ENCODE data around the gene TXNDC11. TPM values are rescaled to one million over a fixed set of nuclear protein-coding genes. Genes with fewer than 3 reads are reported as not detected.

Gene TXNDC11
- total and polyA plus RNA-seq, 2 donors (not counting 3 experiments of a cell fraction or from before 2014, with no cell fraction given) = 42.5 to 66.0 TPM

- H3K4me3 ChIP-seq (replicated peaks in 1 of 3; ENCODE audit: insufficient read depth in 1 of 3, low read depth in 1 of 3, low read length in 3 of 3) = no peak overlapping the region
- H3K27ac ChIP-seq (ENCODE audit: insufficient read depth, low read depth, low read length) = no peak overlapping the region
- ChIA-PET CTCF (interaction anchor here (1.0 to 1.3 kb wide), 2 partner anchors 137 to 264 kb away, joined by 4 to 6 read pairs; partner anchors contain the start of gene ZC3H7A), POLR2A (interaction anchor here (0.8 kb wide), 1 partner anchor 14 kb away, joined by 6 read pairs; no protein-coding TSS in a partner anchor)
- DNase-seq (ENCODE audit: low read depth, low spot score) = no peak
- no peaks in the 10 kb centered on the region for H3K27me3 ChIP-seq (ENCODE audit: control insufficient read depth in 2 of 2, insufficient read depth in 2 of 2, low read length in 2 of 2)
- H2AFZ ChIP-seq (ENCODE audit: low read depth, low read length) = no peak overlapping the region
- H3K4me2 ChIP-seq (ENCODE audit: insufficient read depth, low read length) = no peak overlapping the region
- H3K9me3 ChIP-seq (replicated peaks; ENCODE audit: control insufficient read depth, insufficient read depth, low read length) = no peaks in the 10 kb centered on the region
- intact Hi-C loops (cut with micrococcal nuclease) = no loop called here
- dilution Hi-C loops (cut with MboI; ENCODE audit: extremely low pct_ligation_motif_present, low sequenced_read_pairs) = no loop called here
- H3K79me2 ChIP-seq (ENCODE audit: control insufficient read depth, insufficient read depth, low read length) = no peaks in the 10 kb centered on the region
- BruUV-seq (replicated peaks) = no TSS peak
- no peaks in the 10 kb centered on the region for H3K36me3 ChIP-seq (ENCODE audit: control insufficient read depth in 2 of 2, extremely low read depth in 1 of 2, insufficient read depth in 2 of 2, low read length in 2 of 2)
- no peak for FAIRE-seq
- H3K9me1 ChIP-seq (replicated peaks; ENCODE audit: control insufficient read depth, extremely low read depth, insufficient read depth, low read length) = no peaks in the 10 kb centered on the region
- H4K20me1 ChIP-seq (replicated peaks; ENCODE audit: control insufficient read depth, extremely low read depth, insufficient read depth, low read length) = no peaks in the 10 kb centered on the region
- TF ChIP-seq POLR2AphosphoS5 (IDR thresholded peaks at IDR 0.05; ENCODE audit: insufficient read depth, low read depth, low read length) (no peak), POLR2A (IDR thresholded peaks at IDR 0.05; ENCODE audit: low read depth, low read length) (no peak), CTCF (IDR thresholded peaks at IDR 0.05; ENCODE audit: extremely low read depth in 1 of 2, insufficient read depth in 1 of 2, low read depth in 1 of 2, low read length in 2 of 2) (no peak), JUN (IDR thresholded peaks at IDR 0.05; ENCODE audit: borderline replicate concordance, insufficient read depth, insufficient read length, low read depth) (no peak), GATA2 (IDR thresholded peaks at IDR 0.05; ENCODE audit: insufficient read depth, insufficient read length, low read depth, low read length) (no peak), MYC (IDR thresholded peaks at IDR 0.05; ENCODE audit: low read depth, low read length) (no peak)
- TF ChIP-seq, protein P1, sequence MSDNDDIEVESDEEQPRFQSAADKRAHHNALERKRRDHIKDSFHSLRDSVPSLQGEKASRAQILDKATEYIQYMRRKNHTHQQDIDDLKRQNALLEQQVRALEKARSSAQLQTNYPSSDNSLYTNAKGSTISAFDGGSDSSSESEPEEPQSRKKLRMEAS (IDR thresholded peaks at IDR 0.05; ENCODE audit: insufficient read depth, insufficient read length) = no peak
- no peaks in the 10 kb centered on the region for H3K4me1 ChIP-seq (ENCODE audit: control insufficient read depth, extremely low read depth, insufficient read depth, low read length)
- no peak overlapping the region for H3K9ac ChIP-seq (replicated peaks; ENCODE audit: extremely low read depth, insufficient read depth, low read length)
Observed at GRCh38 chr16:11660565-11660964, 82.1 kb downstream of the TXNDC11 start.

All from endothelial cell of umbilical vein (primary cell).